ENCODE measurements around the gene NEIL1.
"Not testable (repeated sequence)": the region's sequence is repeated elsewhere in the genome, so short reads cannot be mapped to it uniquely, and the experiment has no call there.

The NEIL1 gene, protein sequence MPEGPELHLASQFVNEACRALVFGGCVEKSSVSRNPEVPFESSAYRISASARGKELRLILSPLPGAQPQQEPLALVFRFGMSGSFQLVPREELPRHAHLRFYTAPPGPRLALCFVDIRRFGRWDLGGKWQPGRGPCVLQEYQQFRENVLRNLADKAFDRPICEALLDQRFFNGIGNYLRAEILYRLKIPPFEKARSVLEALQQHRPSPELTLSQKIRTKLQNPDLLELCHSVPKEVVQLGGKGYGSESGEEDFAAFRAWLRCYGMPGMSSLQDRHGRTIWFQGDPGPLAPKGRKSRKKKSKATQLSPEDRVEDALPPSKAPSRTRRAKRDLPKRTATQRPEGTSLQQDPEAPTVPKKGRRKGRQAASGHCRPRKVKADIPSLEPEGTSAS

GRCh38 chr15:75346796-75347221 is at the start of gene NEIL1:
TSS of gene NEIL1 (plus strand) at chr15:75347039. CDS start at chr15:75348906, 1,867 bp downstream.
- no peak for DNase-seq

GRCh38 chr15:75298541-75299310 is 48.1 kb upstream of the NEIL1 start:
- not testable (repeated sequence) for DNase-seq

- DNase-seq, result peak; percentile 51
Observed at GRCh38 chr15:75299311-75299688, 47.5 kb upstream of the NEIL1 start.

GRCh38 chr15:75300026-75300425 is 46.8 kb upstream of the NEIL1 start:
- DNase-seq, result not testable (repeated sequence)

DNA sequence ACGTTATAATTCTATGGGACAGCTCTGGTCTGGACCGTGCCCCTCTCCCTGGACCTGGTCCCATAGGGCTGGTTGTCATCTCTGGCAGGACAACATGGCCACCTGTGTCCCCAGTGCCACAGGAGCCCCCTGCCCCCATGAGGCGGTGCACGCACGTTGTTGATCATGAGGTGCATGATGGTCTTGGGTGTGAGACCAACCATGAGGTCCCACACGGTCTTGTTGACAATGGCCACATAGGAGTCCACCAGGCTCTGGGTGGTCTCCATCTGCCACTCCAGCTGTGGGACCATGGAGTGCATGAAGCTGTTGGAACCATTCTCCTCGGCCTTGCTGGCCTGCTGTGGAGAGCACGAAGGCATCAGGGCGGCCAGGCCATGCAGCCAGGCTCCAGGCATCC is 44.5 kb upstream of the NEIL1 start:
- DNase-seq, result no peak

DNA sequence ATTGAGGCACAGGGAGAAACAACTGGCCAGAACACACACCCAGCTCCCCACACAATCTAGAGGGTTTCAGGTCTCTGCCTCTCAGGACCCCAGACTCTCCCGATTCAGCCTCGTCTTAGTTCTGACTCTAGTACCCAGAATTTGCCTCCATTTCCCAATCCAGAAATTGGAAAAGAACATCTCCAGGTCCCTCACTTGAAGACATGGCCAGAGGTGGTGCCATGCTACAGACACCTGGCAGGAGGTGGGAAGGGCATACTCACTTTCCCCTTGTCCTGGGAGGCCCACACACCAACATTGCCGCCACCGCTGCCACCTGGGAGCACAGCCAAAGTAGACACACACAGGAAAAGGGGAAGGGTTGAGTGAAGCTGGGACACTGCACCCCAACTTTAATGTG is 44.1 kb upstream of the NEIL1 start:
- DNase-seq, result not testable (repeated sequence)

DNA sequence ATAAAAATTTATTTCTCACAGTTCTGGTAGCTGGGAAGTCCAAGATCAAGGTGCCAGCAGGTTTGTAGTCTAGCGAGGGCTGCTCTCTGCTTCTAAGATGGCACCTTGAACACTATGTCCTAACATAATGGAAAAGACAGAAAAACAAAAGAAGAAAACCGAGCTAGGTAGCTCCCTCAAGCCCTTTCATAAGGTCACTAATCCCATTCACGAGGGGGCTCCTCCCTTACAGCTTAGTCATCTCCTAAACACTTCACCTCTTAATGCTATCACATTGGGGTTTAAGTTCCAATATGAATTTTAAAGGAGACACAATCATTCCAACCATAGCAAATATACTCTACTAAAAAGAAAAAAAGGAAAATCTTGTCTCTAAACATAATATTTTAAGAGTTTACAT is 40.7 kb upstream of the NEIL1 start:
- DNase-seq, result no peak

DNA sequence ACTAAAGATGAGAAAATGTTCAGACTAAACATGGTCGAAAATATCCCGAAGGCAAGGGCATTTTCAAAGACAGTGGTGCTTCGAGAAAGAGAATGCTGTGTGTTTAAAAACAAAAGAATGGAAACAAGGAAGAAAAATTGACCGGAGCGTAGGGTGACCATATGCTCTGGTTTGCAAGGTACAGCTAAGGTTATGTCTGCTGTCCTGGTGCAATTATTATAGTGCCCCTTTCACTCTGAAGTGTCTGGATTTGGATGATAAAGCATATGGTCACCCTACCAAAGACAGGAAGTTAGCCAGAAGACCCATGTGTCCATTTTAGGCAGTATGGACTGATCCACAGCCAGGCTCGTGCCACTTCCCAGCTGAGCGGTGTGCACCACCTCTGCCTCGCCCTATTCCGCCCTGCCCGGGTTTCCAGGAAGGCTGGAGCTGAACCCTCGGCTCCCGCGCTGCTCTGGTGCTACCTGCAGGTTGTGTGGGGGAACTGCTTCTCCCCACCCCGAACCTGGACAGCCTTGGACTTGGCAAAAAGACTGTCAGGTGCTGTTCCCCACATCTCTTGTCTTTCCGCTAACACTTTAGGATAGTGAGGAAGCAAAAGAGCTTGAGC is 39.0 kb upstream of the NEIL1 start:
- DNase-seq, result no peak

DNA sequence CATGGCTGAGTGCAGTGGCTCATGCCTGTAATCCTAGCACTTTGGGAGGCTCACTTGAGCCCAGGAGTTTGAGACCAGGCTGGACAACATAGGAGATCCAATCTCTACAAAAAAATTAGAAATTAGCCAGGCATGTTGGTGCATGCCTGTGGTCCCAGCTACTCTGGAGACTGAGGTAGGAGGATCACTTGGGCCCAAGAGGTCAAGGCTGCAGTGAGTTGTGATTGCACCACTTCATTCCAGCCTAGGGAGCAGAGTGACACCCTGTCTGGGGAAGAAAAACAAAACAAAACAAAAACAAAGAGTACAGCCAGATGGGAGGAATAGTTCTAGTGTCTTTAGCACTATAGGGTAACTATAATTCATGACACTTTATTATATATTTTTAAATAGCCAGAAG is 37.1 kb upstream of the NEIL1 start:
- DNase-seq, result no peak

DNA sequence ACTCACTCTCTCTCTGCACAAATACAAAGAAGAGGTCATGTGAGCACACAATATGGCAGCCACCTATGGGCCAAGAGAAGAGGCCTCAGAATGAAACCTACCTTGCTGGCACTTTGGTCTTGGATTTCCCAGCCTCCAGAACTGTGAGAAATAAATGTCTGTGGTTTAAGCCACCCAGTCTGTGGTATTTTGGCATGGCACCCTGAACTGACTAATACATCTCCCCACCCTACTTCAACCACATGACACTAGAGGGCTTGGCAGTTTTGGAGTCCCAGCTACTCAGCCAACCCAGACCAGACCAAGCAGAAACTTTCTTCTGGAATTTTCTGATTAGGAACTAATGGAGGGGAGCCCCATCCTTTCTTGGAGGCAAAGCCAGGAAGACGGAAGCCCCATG is 34.3 kb upstream of the NEIL1 start:
- not testable (repeated sequence) for DNase-seq

GRCh38 chr15:75313116-75313845 is 33.6 kb upstream of the NEIL1 start:
- DNase-seq, result no peak

DNA sequence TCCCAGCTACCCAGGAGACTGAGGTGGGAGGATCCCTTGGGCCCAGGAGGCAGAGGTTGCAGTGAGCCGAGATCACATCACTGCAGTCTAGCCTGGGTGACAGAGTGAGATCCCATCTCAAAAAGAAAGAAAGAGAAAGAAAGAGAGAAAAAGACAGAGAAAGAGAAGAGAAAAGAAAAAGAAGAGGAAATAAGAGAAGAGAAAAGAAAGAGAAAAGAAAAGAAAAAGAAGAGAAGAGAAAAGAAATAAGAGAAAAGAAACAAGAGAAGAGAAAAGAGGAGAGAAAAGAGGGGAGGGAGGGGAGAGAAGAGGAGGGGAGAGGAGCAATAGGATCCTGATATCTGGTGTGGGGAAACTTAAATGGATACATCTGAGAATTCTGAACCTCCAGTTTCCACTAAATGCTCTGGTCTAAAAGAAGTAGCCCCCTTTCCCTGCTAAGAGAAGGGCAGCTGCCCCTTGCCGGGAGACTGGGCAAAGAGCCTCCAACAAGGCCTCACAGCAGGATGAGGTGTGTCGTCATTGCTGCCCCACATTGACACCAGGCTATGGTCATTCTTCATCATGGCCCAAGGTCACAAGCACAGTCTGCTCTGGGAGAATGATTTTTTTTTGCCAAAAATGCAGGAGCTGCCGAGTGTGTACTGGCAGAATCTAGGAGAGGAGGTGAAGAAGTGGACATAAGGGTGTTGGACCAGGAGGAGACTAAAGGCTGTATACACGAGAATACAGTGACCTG is 32.1 kb upstream of the NEIL1 start:
- no peak for DNase-seq

DNA sequence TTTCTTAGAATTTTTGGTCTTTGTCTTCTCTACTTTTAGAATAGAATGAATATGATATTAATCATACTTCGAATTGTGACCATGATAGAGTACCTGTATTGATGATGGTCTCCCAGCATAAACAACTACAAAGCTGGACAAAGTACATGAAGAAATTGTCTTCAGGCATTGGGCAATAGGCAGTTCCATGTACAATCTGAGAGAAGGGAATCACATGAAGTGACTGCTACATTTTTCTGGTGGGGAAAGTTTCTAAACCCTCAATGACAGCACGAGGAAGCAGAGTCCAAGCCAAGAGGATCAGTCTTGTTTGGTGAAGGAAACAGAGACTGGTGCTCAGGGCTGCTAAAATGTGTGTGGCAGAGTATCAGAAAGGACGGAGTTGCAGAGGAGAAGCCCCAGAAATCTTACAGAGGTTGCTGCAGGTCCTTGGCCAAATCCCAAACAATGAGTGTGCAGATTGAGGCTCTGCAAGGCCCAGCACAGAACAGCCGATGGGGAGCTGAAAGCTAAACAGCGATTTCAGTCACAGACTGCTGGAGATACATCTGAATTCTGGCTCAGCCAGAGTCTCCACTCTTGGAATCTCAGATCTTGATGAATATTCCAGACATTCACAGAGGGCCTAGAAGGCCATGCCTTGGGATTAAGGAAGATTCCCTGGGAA is 27.5 kb upstream of the NEIL1 start:
- not testable (repeated sequence) for DNase-seq

DNA sequence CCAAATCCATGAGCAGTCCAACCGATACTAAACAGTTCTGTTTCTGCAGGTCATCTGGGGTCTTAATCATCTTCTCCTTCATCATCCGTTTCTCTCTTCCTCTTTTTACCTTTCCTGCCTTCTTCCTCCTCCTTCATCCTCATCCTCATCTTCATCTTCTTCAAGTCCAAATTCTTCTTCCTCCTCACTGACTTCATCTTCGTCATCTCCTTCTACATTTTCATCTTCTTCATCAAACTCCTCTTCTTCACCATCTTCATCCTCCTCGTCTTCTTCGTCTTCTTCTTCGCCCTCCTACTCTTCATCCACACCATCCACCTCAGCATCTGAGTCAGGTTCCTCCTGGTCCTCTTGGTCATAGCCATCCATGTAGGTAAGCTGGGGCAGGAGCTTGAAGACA is 25.1 kb upstream of the NEIL1 start:
- no peak for DNase-seq

- DNase-seq, result no peak
Observed at GRCh38 chr15:75325922-75326321, 20.9 kb upstream of the NEIL1 start.

- no peak for DNase-seq
Observed at GRCh38 chr15:75327005-75327404, 19.8 kb upstream of the NEIL1 start.

DNA sequence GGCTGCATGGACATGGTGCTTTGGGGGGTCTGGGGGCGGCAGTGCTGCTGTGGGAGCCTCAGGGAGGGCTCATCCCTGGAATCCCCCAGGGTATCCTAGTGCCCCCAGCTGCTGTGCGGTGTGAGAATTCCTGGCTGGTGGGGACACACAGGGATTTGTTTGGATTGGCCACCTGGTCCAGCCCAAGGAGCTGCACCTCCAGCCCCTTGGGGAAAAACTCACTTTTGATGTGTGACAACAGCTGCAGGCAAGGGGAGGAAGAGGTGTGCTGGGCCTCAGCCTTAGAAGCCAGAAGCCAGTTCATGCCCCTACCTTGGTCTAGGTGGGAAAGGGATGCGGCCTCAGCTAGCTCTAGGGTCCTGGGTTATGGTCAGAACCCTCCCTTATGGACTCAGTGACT is 19.3 kb upstream of the NEIL1 start:
- no peak for DNase-seq

GRCh38 chr15:75328493-75329314 is 18.1 kb upstream of the NEIL1 start:
- DNase-seq, result no peak

- DNase-seq, result no peak
Observed at GRCh38 chr15:75329571-75329970, 17.3 kb upstream of the NEIL1 start.

DNA sequence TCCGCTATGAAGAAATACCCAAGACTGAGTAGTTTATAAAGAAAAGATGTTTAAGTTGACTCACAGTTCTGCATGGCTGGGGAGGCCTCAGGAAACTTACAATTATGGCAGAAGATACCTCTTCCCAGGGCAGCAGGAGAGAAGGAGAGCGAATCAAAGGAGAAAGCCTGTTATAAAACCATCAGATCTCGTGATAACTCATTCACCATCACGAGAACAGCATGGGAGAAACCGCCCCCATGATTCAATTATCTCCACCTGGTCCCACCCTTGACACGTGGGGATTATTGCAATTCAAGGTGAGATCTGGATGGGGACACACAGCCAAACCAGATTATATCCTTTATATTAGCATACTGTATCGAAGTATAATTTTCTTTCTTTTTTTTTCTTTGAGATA is 14.7 kb upstream of the NEIL1 start:
- not testable (repeated sequence) for DNase-seq
